Lower leg skin (tissue), 3 donors: Measurements from ENCODE around the gene NMNAT2.

Source experiments
- CTCF ChIP-seq, 3 donors: fragments of 450-650 bp; IDR thresholded peaks; one replicate each; pipeline ENCODE4 v1.5.1; 2016; ENCODE audit warnings: antibody characterized with exemption in 3 of 3, mild to moderate bottlenecking in 3 of 3, moderate library complexity in 2 of 3
- POLR2A ChIP-seq, 2 donors: fragments of 450-650 bp; IDR thresholded peaks; one replicate each; pipeline ENCODE4 v1.6.1; 2016 to 2017; ENCODE audit warnings: antibody characterized with exemption in 2 of 2, mild to moderate bottlenecking in 1 of 2, moderate library complexity in 1 of 2

- TF ChIP-seq POLR2A (IDR thresholded peaks at IDR 0.05) = no peak
- TF ChIP-seq CTCF (IDR thresholded peaks at IDR 0.05) = no peak
These were observed 62.4 kb downstream of the NMNAT2 start for GRCh38 chr1:183355797-183356196.
